HepG2 (cell line): ENCODE data around the gene RNU5B-1. TPM values are rescaled to one million over a fixed set of nuclear protein-coding genes. Genes with fewer than 3 reads are reported as not detected.

Source experiments
- ATAC-seq: fragments of 200-7000 bp; cut with Tn5 transposase; 3 replicates; pipeline ENCODE4 v1.9.1; 2020; ENCODE audit warnings: mild to moderate bottlenecking, moderate library complexity
- BruUV-seq: library from RNA; stranded (reverse); fragments of 400-500 nt; replicated peaks from 2 replicates; lab custom pipeline; 2021; lab: Mats Ljungman, UMichigan
- CTCF ChIA-PET: fragments of 300-600 bp; formaldehyde crosslinking; extraction: SDS; loops from one replicate; lab custom pipeline; 2021; ENCODE audit warnings: low total read pairs, inconsistent platforms, low intra/inter-chr PET ratio; lab: Yijun Ruan, JAX
- POLR2A ChIA-PET: fragments of 350-600 bp; sonication (Branson Sonifier 250); formaldehyde crosslinking; loops from one replicate; lab custom pipeline; 2020; ENCODE audit warnings: antibody characterized with exemption, inconsistent platforms; lab: Yijun Ruan, JAX
- DNase-seq: peaks from one replicate; pipeline ENCODE4 v3.0.0-alpha.2; 2015; ENCODE audit warnings: low spot score
- FAIRE-seq: peaks from 3 replicates; lab custom pipeline; 2011; peaks lifted over from hg19 to GRCh38; lab: Jason Lieb, UNC
- H2AFZ ChIP-seq: one replicate; pipeline ENCODE4 v1.6.1; 2011; ENCODE audit warnings: low read length, inconsistent platforms
- H3K27ac ChIP-seq: fragments of 300-600 bp; 3 replicates; pipeline ENCODE4 v1.8.0; 2011; ENCODE audit warnings: mixed run types, mild to moderate bottlenecking, mixed read lengths, low read length, inconsistent platforms; ENCODE audit not compliant: insufficient read depth; ENCODE audit errors: extremely low read length
- H3K27me3 ChIP-seq, 2 experiments: fragments of 200-600 bp in 1 of 2; 2 replicates in 1 of 2; 3 replicates in 1 of 2; pipeline versions ENCODE4 v1.6.0 to v1.8.0; 2011; ENCODE audit warnings: low read length in 2 of 2, mild to moderate bottlenecking in 2 of 2, moderate library complexity in 2 of 2, inconsistent platforms in 1 of 2; ENCODE audit not compliant: insufficient read depth in 2 of 2, control insufficient read depth in 1 of 2
- H3K36me3 ChIP-seq, 2 experiments: fragments of 200-600 bp in 1 of 2; replicated peaks in 1 of 2; 2 replicates in 1 of 2; 3 replicates in 1 of 2; pipeline versions ENCODE4 v1.5.1 to v1.8.0; 2011; ENCODE audit warnings: low read length in 2 of 2, inconsistent platforms in 1 of 2; ENCODE audit not compliant: insufficient read depth in 2 of 2, control insufficient read depth in 1 of 2
- H3K4me1 ChIP-seq: 2 replicates; pipeline ENCODE4 v1.5.1; 2012; ENCODE audit warnings: low read length, inconsistent platforms; ENCODE audit not compliant: insufficient read depth
- H3K4me2 ChIP-seq: 2 replicates; pipeline ENCODE4 v1.6.0; 2011; ENCODE audit warnings: low read depth, low read length, inconsistent platforms
- H3K4me3 ChIP-seq, 3 experiments: fragments of 200-600 bp in 1 of 3; sonication (generic), shearing (Covaris generic) in 1 of 3; replicated peaks in 1 of 3; 2 replicates each; pipeline ENCODE4 v1.5.1; 2011 to 2016; ENCODE audit warnings: low read length in 3 of 3, inconsistent platforms in 2 of 3, low read depth in 2 of 3, mild to moderate bottlenecking in 2 of 3, control low read depth in 1 of 3, mixed read lengths in 1 of 3; ENCODE audit not compliant: insufficient read depth in 1 of 3
- H3K79me2 ChIP-seq: one replicate; pipeline ENCODE4 v1.6.1; 2011; ENCODE audit warnings: low read length, inconsistent platforms; ENCODE audit not compliant: insufficient read depth
- H3K9ac ChIP-seq: 2 replicates; pipeline ENCODE4 v1.6.0; 2011; ENCODE audit warnings: mild to moderate bottlenecking, low read depth, low read length, inconsistent platforms; ENCODE audit not compliant: insufficient read depth
- H3K9me3 ChIP-seq: 2 replicates; pipeline ENCODE4 v1.5.1; 2012; ENCODE audit warnings: mild to moderate bottlenecking, low read length
- H4K20me1 ChIP-seq: 2 replicates; pipeline ENCODE4 v1.6.0; 2011; ENCODE audit warnings: inconsistent platforms, mild to moderate bottlenecking, low read length, moderate library complexity; ENCODE audit not compliant: insufficient read depth
- ATF2 ChIP-seq: sonication (generic); formaldehyde crosslinking; IDR thresholded peaks from 2 replicates; pipeline ENCODE4 v1.4.0; 2020; ENCODE audit warnings: missing genetic modification reagents
- DPF2 ChIP-seq: sonication (generic); formaldehyde crosslinking; IDR thresholded peaks from 2 replicates; pipeline ENCODE4 v1.4.0; 2020; ENCODE audit warnings: mild to moderate bottlenecking, low read depth, missing genetic modification reagents, borderline replicate concordance
- ELK4 ChIP-seq: sonication (generic); formaldehyde crosslinking; IDR thresholded peaks from 2 replicates; pipeline ENCODE4 v1.9.0; 2021; ENCODE audit warnings: missing genetic modification reagents, borderline replicate concordance
- TOE1 ChIP-seq: sonication (generic); formaldehyde crosslinking; IDR thresholded peaks from 2 replicates; pipeline ENCODE4 v1.4.0; 2020; ENCODE audit warnings: mild to moderate bottlenecking, missing genetic modification reagents
- ZNF318 ChIP-seq: sonication (generic); formaldehyde crosslinking; IDR thresholded peaks from 2 replicates; pipeline ENCODE4 v1.4.0; 2020; ENCODE audit warnings: mild to moderate bottlenecking, missing genetic modification reagents
- ZNF441 ChIP-seq: sonication (generic); formaldehyde crosslinking; IDR thresholded peaks from 2 replicates; pipeline ENCODE4 v1.7.0; 2021; ENCODE audit warnings: missing genetic modification reagents, borderline replicate concordance
- ZNF589 ChIP-seq: sonication (generic); formaldehyde crosslinking; conservative IDR thresholded peaks from 2 replicates; pipeline ENCODE4 v1.8.0; 2022; ENCODE audit warnings: mild to moderate bottlenecking, moderate library complexity, missing genetic modification reagents
- WGBS: methylation state at CpG from one replicate; pipeline ENCODE4 v1.1.6; 2017; ENCODE audit warnings: low lambda C conversion rate; 5-methylcytosine and 5-hydroxymethylcytosine counted together
- in situ Hi-C: cut with HindIII; loops from 2 replicates; pipeline ENCODE4 v1.10.0; 2017; ENCODE audit warnings: low pct_unique_long_range_greater_than_20kb; ENCODE audit not compliant: extremely low pct_ligation_motif_present
- intact Hi-C: fragments of 100-400 bp; cut with micrococcal nuclease; formaldehyde crosslinking; loops from one replicate; pipeline ENCODE4 v1.10.0; 2022; ENCODE audit not compliant: unreplicated experiment
- polyA plus RNA-seq, 8 experiments: library from polyadenylated mRNA; depleted of rRNA in 3 of 8; stranded (reverse) in 7 of 8; unstranded in 1 of 8; fragments of >200 nt; fragmentation: Illumina TruSeq in 4 of 8; extraction: Trizol in 4 of 8; gene quantifications; 2 replicates each; pipeline versions ENCODE4 v1.2.1 to v1.2.3, GENCODE V29; 2011 to 2016; ENCODE audit warnings: low read depth in 4 of 8, missing spikeins in 1 of 8, mixed read lengths in 1 of 8; ENCODE audit not compliant: insufficient read depth in 1 of 8
- total RNA-seq, 5 experiments: library from RNA; depleted of rRNA; stranded (reverse); fragments of >200 nt; fragmentation: Illumina TruSeq; extraction: Trizol; gene quantifications; 2 replicates each; pipeline ENCODE4 v1.2.3, GENCODE V29; 2016; ENCODE audit warnings: low read depth in 1 of 5

RNU5B-1 gene
- total and polyA plus RNA-seq, 2 of the 13 experiments (the other 11 are each of a cell fraction or from before 2014, with no cell fraction given) = 1,646 TPM; not detected in 1

GRCh38 chr15:65305776-65306175 is 1.3 kb downstream of the RNU5B-1 start:
- in situ Hi-C loops = no loop called here
- Histone ChIP-seq H3K36me3 (no peaks in the 10 kb centered on the region), H3K9me3 (no peaks in the 10 kb centered on the region), H3K4me2 (peak overlapping the region; percentile 70; the same call in 1 of the 2 replicates)
- intact Hi-C loops = no loop called here
- WGBS = 47% methylated on average over 3 of the region's 3 CpGs
- TF ChIP-seq ZNF589 = no peak
- no peak for TF ChIP-seq ELK4 (CRISPR knock-in tag)
- no peak for TF ChIP-seq ZNF441
- TF ChIP-seq, all 625 proteins: peak for 0
- H3K9ac ChIP-seq = no peak overlapping the region
- POLR2A ChIA-PET = interaction anchor here (1.6 to 2.3 kb wide), 5 partner anchors 13 to 211 kb away, joined by 6 to 50 read pairs (median 9); partner anchors contain the start of genes CLPX, DPP8 and IGDCC3
- H3K27me3 ChIP-seq = no peaks in the 10 kb centered on the region; a peak in 1 of 5 replicates
- no peak for DNase-seq
- BruUV-seq = no TSS peak
- FAIRE-seq = no peak
- H3K4me3 ChIP-seq = no peak overlapping the region
- CTCF ChIA-PET = no interaction called here
- no peaks in the 10 kb centered on the region for H3K79me2 ChIP-seq
- peaks cover 47% of the 10 kb centered on the region for H3K4me1 ChIP-seq
- no peaks in the 10 kb centered on the region for H4K20me1 ChIP-seq
- no peak overlapping the region for H3K27ac ChIP-seq
- no peak overlapping the region for H2AFZ ChIP-seq
- no peak for ATAC-seq

- DNase-seq (no peak), FAIRE-seq (no peak), ATAC-seq (no peak)
- Histone ChIP-seq H2AFZ (no peak overlapping the region), H3K4me2 (no peak overlapping the region), H3K9me3 (no peaks in the 10 kb centered on the region), H3K4me3 (no peak overlapping the region), H3K27ac (no peak overlapping the region), H3K27me3 (no peaks in the 10 kb centered on the region; a peak in 1 of 5 replicates), H3K4me1 (peaks cover 53% of the 10 kb centered on the region), H3K9ac (no peak overlapping the region), H3K79me2 (no peaks in the 10 kb centered on the region), H4K20me1 (no peaks in the 10 kb centered on the region), H3K36me3 (no peaks in the 10 kb centered on the region)
- intact Hi-C loops (no loop called here), in situ Hi-C loops (no loop called here)
- ChIA-PET CTCF (no interaction called here), POLR2A (no interaction called here)
- no TSS peak for BruUV-seq
- TF ChIP-seq ATF2 (CRISPR knock-in tag) (no peak), DPF2 (CRISPR knock-in tag) (no peak), TOE1 (CRISPR knock-in tag) (no peak), ZNF318 (CRISPR knock-in tag) (no peak)
Observed at GRCh38 chr15:65306551-65306950, 2.1 kb downstream of the RNU5B-1 start.
